ENCODE results near the gene CACNG4.

- TF ChIP-seq SP1 (IDR thresholded peaks at IDR 0.05; ENCODE audit: low read depth) (no peak), POLR2A (IDR thresholded peaks at IDR 0.05; ENCODE audit: borderline replicate concordance, extremely low read depth, insufficient read depth, insufficient read length) (no peak)
These were observed 22.2 kb downstream of the CACNG4 start for GRCh38 chr17:66986659-66987058.

Measured in HCT116 (cell line).